ENCODE measurements around the gene LXN.

The LXN gene

GRCh38 chr3:158671821-158672214 is 630 bp downstream of the LXN start:
- DNase-seq (ENCODE audit: low read depth in 3 of 3) = no peak

DNA sequence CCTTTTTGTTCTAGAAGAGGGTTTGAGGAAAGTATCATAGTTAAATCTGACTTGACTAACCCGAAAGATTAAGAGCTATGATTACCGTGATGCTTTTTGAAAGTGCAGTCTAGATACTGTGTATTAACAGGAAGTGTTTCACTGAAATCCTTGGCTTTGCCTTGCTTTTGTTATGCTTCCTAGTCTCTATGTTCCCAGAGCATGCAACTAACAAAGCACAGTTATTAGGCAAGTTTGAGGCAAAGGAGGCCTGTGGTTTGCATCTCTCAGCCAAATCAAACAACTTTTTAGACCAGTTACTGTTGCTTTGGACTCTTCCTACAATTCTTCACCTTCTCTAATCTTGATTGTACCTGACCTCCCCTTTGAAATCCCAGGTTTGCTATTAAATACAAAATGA is 3.9 kb downstream of the LXN start:
- DNase-seq (ENCODE audit: low read depth in 3 of 3) = no peak

- no peak for DNase-seq (ENCODE audit: low read depth in 3 of 3)
Observed at GRCh38 chr3:158666416-158666815, 6.0 kb downstream of the LXN start.

DNA sequence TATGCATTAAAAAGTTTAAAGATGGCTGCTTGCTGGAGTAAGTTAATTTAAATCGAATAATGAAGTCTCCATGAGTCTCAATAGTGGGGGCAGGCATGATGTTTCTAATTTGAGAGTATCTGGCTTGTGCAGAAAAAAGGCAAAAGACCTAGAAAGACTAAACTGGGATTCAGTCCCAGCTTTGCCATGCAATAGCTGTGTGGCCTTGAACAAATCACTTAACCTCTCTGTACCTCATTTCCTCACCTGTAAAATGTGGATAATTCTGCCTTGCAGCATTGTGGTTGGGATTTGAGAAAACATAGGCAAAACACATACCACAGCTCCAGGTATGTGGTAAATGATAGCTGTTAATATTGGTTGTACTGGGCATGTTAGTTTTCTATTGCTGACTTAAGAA is 8.6 kb downstream of the LXN start:
- DNase-seq (ENCODE audit: low read depth in 3 of 3) = no peak

DNA sequence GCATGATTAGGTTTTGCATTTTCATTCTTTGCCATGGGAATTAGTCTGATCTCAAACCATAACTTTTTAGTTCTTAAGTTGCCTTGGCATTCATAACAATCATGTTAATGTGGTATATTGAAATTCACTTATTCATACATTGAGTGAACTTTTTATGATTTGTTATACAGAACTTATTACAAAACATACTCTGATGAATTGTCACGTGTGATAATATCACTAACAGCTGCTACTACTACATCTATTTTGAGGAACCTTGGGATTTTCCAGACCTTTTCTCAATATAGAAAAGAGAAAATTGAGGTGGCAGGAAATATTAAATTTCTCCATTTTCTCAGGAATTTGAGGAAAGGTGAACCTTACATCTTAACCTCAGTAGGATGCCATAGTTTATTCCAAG is 9.2 kb downstream of the LXN start:
- DNase-seq (ENCODE audit: low read depth in 3 of 3) = no peak

DNA sequence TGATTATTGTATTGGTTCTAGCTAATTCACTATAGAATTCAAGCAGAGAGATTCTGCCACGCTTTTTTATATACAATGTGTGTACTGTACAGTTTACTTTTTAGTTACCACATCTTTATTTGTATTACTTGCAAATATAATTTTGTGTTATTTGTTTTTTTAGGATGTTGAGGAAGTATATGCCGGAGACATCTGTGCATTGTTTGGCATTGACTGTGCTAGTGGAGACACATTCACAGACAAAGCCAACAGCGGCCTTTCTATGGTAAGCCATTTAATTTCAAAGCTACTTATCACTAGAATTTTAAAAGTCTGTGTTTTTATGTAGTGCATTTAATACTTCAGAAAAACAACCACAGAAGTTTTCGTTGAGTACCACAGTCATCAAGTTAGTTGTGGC is 11.7 kb downstream of the LXN start:
- DNase-seq (ENCODE audit: low read depth in 3 of 3) = no peak

DNA sequence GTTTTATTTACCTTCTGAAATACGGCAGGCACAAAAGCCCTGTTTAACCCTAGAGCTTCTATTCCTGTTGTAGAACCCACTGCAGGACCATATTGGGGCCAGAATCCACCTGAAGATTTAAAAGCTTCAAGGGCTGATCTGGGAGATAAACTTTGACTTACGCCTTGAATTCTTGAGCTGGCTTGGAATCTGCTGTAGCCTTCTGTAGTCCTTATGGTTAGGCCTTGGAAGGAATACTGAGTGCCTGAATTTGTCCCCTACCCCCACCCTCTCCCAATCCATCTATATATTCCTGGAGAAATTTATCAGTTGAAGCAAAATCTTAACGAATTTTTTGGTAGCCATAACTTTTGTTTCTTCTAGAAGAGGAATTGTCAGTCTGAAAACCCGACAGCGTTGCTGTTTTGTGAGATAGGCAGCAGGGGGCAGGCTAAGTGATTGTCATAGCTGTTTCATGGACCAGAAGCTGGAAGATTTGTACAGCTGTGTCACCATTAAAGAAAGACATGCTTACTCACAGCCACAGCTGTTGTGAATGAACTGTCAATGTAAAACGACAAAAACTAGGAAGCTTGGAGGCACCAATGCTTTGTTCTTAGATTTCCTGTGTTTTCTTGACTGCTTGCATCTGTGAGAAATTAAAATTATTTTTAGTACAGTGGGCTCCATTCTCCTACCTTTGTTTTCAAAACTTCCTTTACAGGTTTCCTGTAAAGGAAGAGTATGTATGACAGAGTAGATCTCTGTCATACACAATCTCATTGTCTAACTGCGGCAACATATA is 12.8 kb downstream of the LXN start:
- peak in 2 of 3 experiments; percentile 9 to 18 for DNase-seq (ENCODE audit: low read depth in 3 of 3)

DNA sequence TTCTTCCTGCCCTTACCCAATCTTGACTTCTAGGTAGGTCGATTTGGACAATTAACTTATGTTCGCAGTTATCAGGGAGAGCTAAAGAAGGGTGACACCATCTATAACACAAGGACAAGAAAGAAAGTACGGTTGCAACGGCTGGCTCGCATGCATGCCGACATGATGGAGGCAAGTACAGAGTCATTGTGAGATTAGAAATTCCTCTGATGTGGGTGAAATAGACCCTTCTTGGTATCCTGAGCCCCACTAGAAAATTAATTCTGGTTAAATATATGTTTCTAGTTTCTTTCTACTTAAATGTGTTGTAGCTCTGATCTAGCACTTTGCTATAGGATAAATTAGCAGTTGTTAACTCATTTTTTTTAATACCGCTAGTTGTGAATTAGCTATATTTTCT is 13.6 kb downstream of the LXN start:
- DNase-seq (ENCODE audit: low read depth in 3 of 3) = no peak

DNA sequence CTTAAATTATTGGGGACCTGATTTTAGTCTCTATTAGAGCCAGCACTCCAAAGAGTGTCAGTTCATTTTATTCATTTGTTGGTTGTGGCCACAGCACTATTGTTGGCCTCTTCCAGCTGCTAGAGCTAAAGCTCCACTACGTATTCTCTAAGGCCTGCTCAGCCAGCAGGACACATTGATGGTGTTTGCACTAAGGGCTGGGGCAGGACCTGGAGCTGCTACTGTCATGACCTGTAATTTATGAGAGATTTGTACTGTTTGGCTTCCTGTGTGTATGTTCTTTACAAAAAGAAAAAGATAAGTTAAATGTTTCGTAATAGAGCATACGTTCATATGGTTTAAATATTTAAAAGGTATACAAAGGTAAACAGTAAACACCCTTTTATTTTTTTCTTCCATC is 20.0 kb downstream of the LXN start:
- no peak for DNase-seq (ENCODE audit: low read depth in 3 of 3)

DNA sequence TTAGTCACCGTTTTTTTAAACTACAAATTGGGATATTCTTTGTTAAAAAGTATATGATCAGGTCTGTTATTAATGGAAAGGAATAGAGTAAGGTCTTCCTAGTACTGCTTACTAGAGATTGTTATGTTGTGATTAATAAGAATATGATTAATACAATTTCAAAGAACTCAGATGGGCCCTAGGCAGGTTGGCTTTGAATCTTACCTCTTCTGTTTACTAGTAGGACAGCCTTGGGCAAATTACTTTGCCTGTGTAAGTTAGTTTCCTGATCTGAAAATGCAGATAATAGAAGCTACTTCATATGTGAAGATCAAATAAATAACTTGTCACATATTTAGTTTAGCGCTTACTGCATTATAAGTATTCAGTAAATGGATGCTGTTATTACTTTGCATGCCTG is 21.3 kb downstream of the LXN start:
- no peak for DNase-seq (ENCODE audit: low read depth in 3 of 3)

- DNase-seq (ENCODE audit: low read depth in 3 of 3) = no peak
Observed at GRCh38 chr3:158649791-158650190, 22.7 kb downstream of the LXN start.

- DNase-seq (ENCODE audit: low read depth in 3 of 3) = peak; percentile 61 to 80 (median 76)
Observed at GRCh38 chr3:158644345-158644908, 28.0 kb downstream of the LXN start, which contains the start of gene GFM1. GFM1 (plus strand) TSS chr3:158644527; CDS start chr3:158644635, 108 bp downstream.

- DNase-seq (ENCODE audit: low read depth in 3 of 3) = no peak
Observed at GRCh38 chr3:158642474-158643210, 29.8 kb downstream of the LXN start.

- no peak for DNase-seq (ENCODE audit: low read depth in 3 of 3)
Observed at GRCh38 chr3:158642005-158642404, 30.4 kb downstream of the LXN start.

- no peak for DNase-seq (ENCODE audit: low read depth in 3 of 3)
Observed at GRCh38 chr3:158640646-158641045, 31.8 kb downstream of the LXN start.

- no peak for DNase-seq (ENCODE audit: low read depth in 3 of 3)
Observed at GRCh38 chr3:158631981-158632380, 40.5 kb downstream of the LXN start.

DNA sequence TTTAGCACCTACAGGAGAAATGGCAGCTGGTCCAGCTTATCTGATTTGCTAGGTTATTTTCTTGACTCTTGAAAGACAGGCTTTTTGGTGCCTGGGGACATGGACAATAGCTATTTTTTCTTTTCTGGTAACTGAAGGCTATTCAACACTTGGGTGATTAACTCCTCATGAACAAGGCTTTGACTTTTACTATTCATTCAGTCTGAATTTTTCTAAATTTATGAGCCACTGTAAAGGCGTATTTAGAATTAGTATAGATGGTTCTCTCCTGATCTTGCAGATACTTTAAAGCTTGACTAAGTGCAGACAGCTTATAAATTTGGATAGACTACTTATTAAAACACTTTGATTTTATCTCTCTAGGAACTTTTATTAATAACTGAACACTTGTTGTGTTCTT is 46.6 kb downstream of the LXN start:
- no peak for DNase-seq (ENCODE audit: low read depth in 3 of 3)

DNA sequence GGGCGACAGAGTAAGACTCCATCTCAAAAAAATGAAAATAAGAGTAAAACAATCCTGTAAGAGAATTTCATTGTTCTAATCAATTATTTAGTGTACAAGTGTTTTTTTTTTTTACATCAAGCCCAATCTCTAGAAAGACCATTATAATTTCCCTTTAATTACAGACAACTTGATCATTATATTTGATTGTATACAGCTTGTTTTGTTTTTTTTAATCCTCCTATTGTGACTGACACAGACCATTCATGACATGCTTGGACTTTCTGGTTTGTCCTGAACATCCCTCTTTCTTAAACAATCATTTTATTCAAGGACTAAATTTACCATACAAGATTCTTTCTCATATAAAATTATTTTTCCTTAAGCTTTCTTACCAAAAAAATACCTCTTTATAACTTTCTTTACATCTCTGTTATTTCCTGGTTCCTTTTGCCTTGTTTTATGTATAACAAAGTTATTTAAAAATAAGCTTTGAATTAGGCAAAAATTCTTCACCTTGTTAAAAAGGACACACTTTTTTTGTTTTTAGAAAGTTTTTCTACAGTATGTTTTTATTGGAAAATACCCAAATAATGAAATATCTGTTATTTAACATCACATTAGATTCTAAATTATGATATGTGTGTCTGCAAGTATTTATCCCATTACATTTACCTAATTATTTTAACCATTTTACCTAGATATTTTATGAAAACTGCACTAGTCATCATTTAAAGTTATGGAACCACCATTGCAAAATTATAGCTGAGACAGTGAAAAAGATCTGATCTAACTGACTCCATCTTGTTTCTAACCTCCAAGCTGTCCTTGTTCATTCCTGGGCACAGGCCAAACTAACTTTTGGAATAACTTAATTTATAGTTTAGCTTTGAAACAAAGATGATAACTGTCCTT is 54.2 kb downstream of the LXN start:
- DNase-seq (ENCODE audit: low read depth in 3 of 3) = no peak

Measured in stimulated activated CD4-positive, alpha-beta T cell treated with anti-CD3 and anti-CD28 coated beads, TNF-alpha, amount 100 ng/mL, for 4 hours (primary cell).